ENCODE measurements around the gene GRK2. TPM values are rescaled to one million over a fixed set of nuclear protein-coding genes. Genes with fewer than 3 reads are reported as not detected.

Gene GRK2
- polyA plus RNA-seq, 1 donor: 82.5 TPM

DNA sequence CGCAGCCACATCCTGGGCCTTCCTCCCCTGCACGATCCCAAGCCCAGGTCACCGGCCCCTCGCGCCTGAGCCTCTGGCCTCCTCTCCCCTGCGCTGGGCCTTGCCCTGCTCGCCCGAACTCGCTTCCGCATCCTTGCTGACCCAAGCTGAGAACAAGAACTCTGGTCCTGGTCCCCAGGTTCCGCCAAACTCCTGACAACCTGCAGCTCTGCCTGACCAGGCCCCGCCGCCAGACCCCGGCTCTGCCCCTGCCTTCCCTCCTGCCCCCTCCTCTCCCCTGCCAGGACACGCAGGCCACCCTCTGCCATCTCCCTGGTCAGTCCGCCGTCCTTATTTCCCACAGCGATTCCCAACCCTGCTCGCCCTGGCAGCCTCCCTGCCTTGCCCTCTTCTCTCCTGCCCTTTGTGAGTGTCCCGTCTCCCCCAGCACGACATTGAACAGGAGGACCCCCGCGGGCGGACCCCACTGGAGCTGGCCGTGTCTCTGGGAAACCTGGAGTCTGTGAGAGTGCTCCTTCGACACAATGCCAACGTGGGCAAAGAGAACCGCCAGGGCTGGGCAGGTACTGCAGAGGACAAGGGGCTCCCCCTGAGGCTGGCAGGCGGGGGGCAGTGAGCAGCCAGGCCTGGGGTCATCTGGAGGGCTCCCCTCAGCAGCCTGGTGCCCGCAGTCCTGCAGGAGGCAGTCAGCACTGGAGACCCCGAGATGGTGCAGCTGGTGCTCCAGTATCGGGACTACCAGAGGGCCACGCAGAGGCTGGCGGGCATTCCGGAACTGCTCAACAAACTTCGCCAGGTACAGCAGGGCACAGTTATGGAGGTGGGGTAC, 23.6 kb downstream of the GRK2 start:
- Histone ChIP-seq H3K36me3 (ENCODE audit: control insufficient read depth, insufficient read depth, low read length) (peaks cover 50% of the 10 kb centered on the region), H3K27me3 (ENCODE audit: control insufficient read depth, insufficient read depth, low read length) (no peaks in the 10 kb centered on the region), H3K9me3 (ENCODE audit: control insufficient read depth, low read depth, low read length) (no peaks in the 10 kb centered on the region), H3K4me3 (ENCODE audit: low read length) (peak overlapping the region; percentile 64), H3K27ac (ENCODE audit: low read length) (peak overlapping the region; percentile 9), H3K4me1 (ENCODE audit: control insufficient read depth, insufficient read depth, low read length) (peaks cover 22% of the 10 kb centered on the region)
- WGBS (ENCODE audit: insufficient coverage, low lambda C conversion rate): no CpG with 5 or more reads among the region's 36 CpGs
- DNase-seq: no peak

DNA sequence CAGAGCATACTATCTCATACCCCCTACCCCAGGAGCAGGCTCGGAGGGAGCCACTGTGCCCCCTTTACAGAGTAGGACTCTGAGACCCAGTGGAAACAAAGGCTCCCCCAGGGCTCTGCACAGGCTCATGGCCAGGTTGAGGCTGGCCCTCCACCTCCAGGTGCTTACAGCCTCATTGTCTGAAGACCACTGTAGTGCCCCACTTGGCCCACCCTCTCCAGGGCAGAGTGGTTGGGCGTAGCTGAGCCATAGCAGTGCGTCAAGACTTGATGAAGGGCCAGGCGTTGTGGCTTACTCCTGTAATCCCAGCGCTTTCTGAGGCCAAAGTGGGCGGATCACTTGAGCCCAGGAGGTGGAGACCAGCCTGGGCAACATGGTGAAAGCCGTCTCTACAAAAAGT, 24.5 kb downstream of the GRK2 start:
- peaks cover 22% of the 10 kb centered on the region for H3K4me1 ChIP-seq (ENCODE audit: control insufficient read depth, insufficient read depth, low read length)
- H3K9me3 ChIP-seq (ENCODE audit: control insufficient read depth, low read depth, low read length): peaks cover 5% of the 10 kb centered on the region
- H3K4me3 ChIP-seq (ENCODE audit: low read length): no peak overlapping the region
- H3K27me3 ChIP-seq (ENCODE audit: control insufficient read depth, insufficient read depth, low read length): no peaks in the 10 kb centered on the region
- no peak overlapping the region for H3K27ac ChIP-seq (ENCODE audit: low read length)
- no CpG with 5 or more reads among the region's 7 CpGs for WGBS (ENCODE audit: insufficient coverage, low lambda C conversion rate)
- DNase-seq: no peak
- H3K36me3 ChIP-seq (ENCODE audit: control insufficient read depth, insufficient read depth, low read length): peaks cover 41% of the 10 kb centered on the region

- H3K36me3 ChIP-seq (ENCODE audit: control insufficient read depth, insufficient read depth, low read length): peaks cover 33% of the 10 kb centered on the region
- peaks cover 22% of the 10 kb centered on the region for H3K4me1 ChIP-seq (ENCODE audit: control insufficient read depth, insufficient read depth, low read length)
- H3K9me3 ChIP-seq (ENCODE audit: control insufficient read depth, low read depth, low read length): peaks cover 10% of the 10 kb centered on the region
- DNase-seq: no peak
- WGBS (ENCODE audit: insufficient coverage, low lambda C conversion rate): no CpG with 5 or more reads among the region's 33 CpGs
- H3K27ac ChIP-seq (ENCODE audit: low read length): no peak overlapping the region
- H3K4me3 ChIP-seq (ENCODE audit: low read length): no peak overlapping the region
- H3K27me3 ChIP-seq (ENCODE audit: control insufficient read depth, insufficient read depth, low read length): no peaks in the 10 kb centered on the region
Measured at GRCh38 chr11:67291481-67292381, 25.5 kb downstream of the GRK2 start.

GRCh38 chr11:67292671-67293070, 26.4 kb downstream of the GRK2 start:
- WGBS (ENCODE audit: insufficient coverage, low lambda C conversion rate): 86% methylated on average over 1 of the region's 3 CpGs
- DNase-seq: no peak
- Histone ChIP-seq H3K4me3 (ENCODE audit: low read length) (no peak overlapping the region), H3K9me3 (ENCODE audit: control insufficient read depth, low read depth, low read length) (peaks cover 10% of the 10 kb centered on the region), H3K4me1 (ENCODE audit: control insufficient read depth, insufficient read depth, low read length) (peaks cover 14% of the 10 kb centered on the region), H3K27me3 (ENCODE audit: control insufficient read depth, insufficient read depth, low read length) (no peaks in the 10 kb centered on the region), H3K27ac (ENCODE audit: low read length) (no peak overlapping the region), H3K36me3 (ENCODE audit: control insufficient read depth, insufficient read depth, low read length) (peaks cover 28% of the 10 kb centered on the region)

GRCh38 chr11:67293090-67293489, 26.8 kb downstream of the GRK2 start:
- Histone ChIP-seq H3K4me1 (ENCODE audit: control insufficient read depth, insufficient read depth, low read length) (peaks cover 10% of the 10 kb centered on the region), H3K27me3 (ENCODE audit: control insufficient read depth, insufficient read depth, low read length) (no peaks in the 10 kb centered on the region), H3K9me3 (ENCODE audit: control insufficient read depth, low read depth, low read length) (peaks cover 10% of the 10 kb centered on the region), H3K27ac (ENCODE audit: low read length) (no peak overlapping the region), H3K4me3 (ENCODE audit: low read length) (no peak overlapping the region), H3K36me3 (ENCODE audit: control insufficient read depth, insufficient read depth, low read length) (peaks cover 28% of the 10 kb centered on the region)
- no CpG with 5 or more reads among the region's 3 CpGs for WGBS (ENCODE audit: insufficient coverage, low lambda C conversion rate)
- no peak for DNase-seq

DNA sequence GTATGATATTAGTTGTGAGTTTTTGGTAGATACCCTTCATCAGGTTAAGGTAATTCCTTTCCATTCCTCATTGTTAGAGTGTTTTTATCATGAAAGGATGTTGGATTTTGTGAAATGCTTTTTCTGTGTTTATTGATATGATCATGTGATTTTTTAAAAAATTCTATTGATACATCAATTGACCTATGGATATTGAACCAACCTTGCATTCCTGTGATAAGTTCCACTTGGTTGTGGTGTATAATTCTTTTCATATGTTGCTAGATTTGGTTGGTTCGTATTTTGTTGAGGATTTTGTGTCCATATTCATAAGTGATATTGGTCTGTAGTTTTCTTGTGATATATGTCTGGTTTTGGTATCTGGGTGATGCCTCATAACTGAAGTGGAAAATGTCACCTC, 29.6 kb downstream of the GRK2 start:
- Histone ChIP-seq H3K4me1 (ENCODE audit: control insufficient read depth, insufficient read depth, low read length) (no peaks in the 10 kb centered on the region), H3K36me3 (ENCODE audit: control insufficient read depth, insufficient read depth, low read length) (peaks cover 42% of the 10 kb centered on the region)

DNA sequence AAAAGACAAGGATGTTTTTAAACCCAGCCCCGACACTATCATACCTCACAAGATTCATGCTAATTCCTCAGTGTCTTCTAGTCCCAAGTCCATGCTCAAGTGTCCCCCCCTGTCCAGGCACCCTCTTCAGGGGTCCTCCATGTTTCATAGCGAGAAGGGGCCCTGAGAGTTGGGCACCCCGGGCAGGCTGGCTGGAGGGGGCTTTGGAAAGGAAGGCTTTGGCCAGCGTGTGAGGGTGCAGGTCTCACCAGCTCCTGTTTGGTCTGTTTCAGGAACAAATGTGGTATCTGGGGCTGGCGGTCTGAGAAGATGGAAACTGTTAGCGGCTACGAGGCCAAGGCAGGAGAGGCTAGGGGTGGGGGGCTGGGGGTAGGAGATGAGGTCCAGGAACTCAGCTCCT, 32.5 kb downstream of the GRK2 start:
- H3K27ac ChIP-seq (ENCODE audit: low read length): no peak overlapping the region
- no peak for DNase-seq
- 100% methylated on average over 1 of the region's 7 CpGs for WGBS (ENCODE audit: insufficient coverage, low lambda C conversion rate)
- peaks cover 10% of the 10 kb centered on the region for H3K4me1 ChIP-seq (ENCODE audit: control insufficient read depth, insufficient read depth, low read length)
- no peaks in the 10 kb centered on the region for H3K27me3 ChIP-seq (ENCODE audit: control insufficient read depth, insufficient read depth, low read length)
- H3K4me3 ChIP-seq (ENCODE audit: low read length): no peak overlapping the region
- H3K9me3 ChIP-seq (ENCODE audit: control insufficient read depth, low read depth, low read length): peaks cover 10% of the 10 kb centered on the region
- peaks cover 35% of the 10 kb centered on the region for H3K36me3 ChIP-seq (ENCODE audit: control insufficient read depth, insufficient read depth, low read length)

More for the DNA sequence above, 29.6 kb downstream of the GRK2 start:
- DNase-seq: no peak
- Histone ChIP-seq H3K4me3 (ENCODE audit: low read length) (no peak overlapping the region), H3K27ac (ENCODE audit: low read length) (no peak overlapping the region), H3K27me3 (ENCODE audit: control insufficient read depth, insufficient read depth, low read length) (no peaks in the 10 kb centered on the region), H3K9me3 (ENCODE audit: control insufficient read depth, low read depth, low read length) (peaks cover 10% of the 10 kb centered on the region)
- WGBS (ENCODE audit: insufficient coverage, low lambda C conversion rate): 100% methylated on average over 1 of the region's 1 CpG

GRCh38 chr11:67299471-67300191, 33.4 kb downstream of the GRK2 start:
- Histone ChIP-seq H3K4me1 (ENCODE audit: control insufficient read depth, insufficient read depth, low read length) (peaks cover 15% of the 10 kb centered on the region), H3K36me3 (ENCODE audit: control insufficient read depth, insufficient read depth, low read length) (peaks cover 35% of the 10 kb centered on the region), H3K27ac (ENCODE audit: low read length) (no peak overlapping the region), H3K4me3 (ENCODE audit: low read length) (no peak overlapping the region), H3K27me3 (ENCODE audit: control insufficient read depth, insufficient read depth, low read length) (no peaks in the 10 kb centered on the region), H3K9me3 (ENCODE audit: control insufficient read depth, low read depth, low read length) (peaks cover 13% of the 10 kb centered on the region)
- WGBS (ENCODE audit: insufficient coverage, low lambda C conversion rate): no CpG with 5 or more reads among the region's 29 CpGs
- no peak for DNase-seq

GRCh38 chr11:67300256-67300755, 34.0 kb downstream of the GRK2 start:
- H3K36me3 ChIP-seq (ENCODE audit: control insufficient read depth, insufficient read depth, low read length): peaks cover 35% of the 10 kb centered on the region
- H3K27ac ChIP-seq (ENCODE audit: low read length): no peak overlapping the region
- peaks cover 13% of the 10 kb centered on the region for H3K9me3 ChIP-seq (ENCODE audit: control insufficient read depth, low read depth, low read length)
- peaks cover 18% of the 10 kb centered on the region for H3K4me1 ChIP-seq (ENCODE audit: control insufficient read depth, insufficient read depth, low read length)
- no peaks in the 10 kb centered on the region for H3K27me3 ChIP-seq (ENCODE audit: control insufficient read depth, insufficient read depth, low read length)
- no CpG with 5 or more reads among the region's 13 CpGs for WGBS (ENCODE audit: insufficient coverage, low lambda C conversion rate)
- no peak for DNase-seq
- no peak overlapping the region for H3K4me3 ChIP-seq (ENCODE audit: low read length)

Measured in large intestine (tissue), 3 donors.